Dendritic cell treated with granulocyte-macrophage colony-stimulating factor and Interleukin-4, amounts not matched to agents 40 ng/mL and 50 ng/mL, for 4 days (primary cell): Measurements from ENCODE around the gene RORB.

ENCODE experiments used
- H3K27ac Mint-ChIP-seq: one replicate; pipeline ENCODE4 v1.8.0; 2022; ENCODE audit warnings: mild to moderate bottlenecking, mixed read lengths
- H3K27me3 Mint-ChIP-seq: one replicate; pipeline ENCODE4 v1.8.0; 2022; ENCODE audit warnings: mild to moderate bottlenecking, mixed read lengths
- H3K36me3 Mint-ChIP-seq: one replicate; pipeline ENCODE4 v1.8.0; 2022; ENCODE audit warnings: low read depth, mixed read lengths
- H3K4me1 Mint-ChIP-seq: one replicate; pipeline ENCODE4 v1.8.0; 2022; ENCODE audit warnings: low read depth, mixed read lengths
- H3K4me3 Mint-ChIP-seq: one replicate; pipeline ENCODE4 v1.8.0; 2022; ENCODE audit warnings: mild to moderate bottlenecking, moderate library complexity, mixed read lengths
- H3K9me3 Mint-ChIP-seq: one replicate; pipeline ENCODE4 v1.8.0; 2022; ENCODE audit warnings: mixed read lengths
- intact Hi-C: fragments of 100-400 bp; cut with micrococcal nuclease; formaldehyde crosslinking; loops from one replicate; pipeline ENCODE4 v1.15.0; 2022

Gene RORB

GRCh38 chr9:74724317-74724716 lies 227.2 kb downstream of the RORB start:
- H3K36me3 Mint-ChIP-seq: no peaks in the 10 kb centered on the region
- no peak overlapping the region for H3K27ac Mint-ChIP-seq
- no peak overlapping the region for H3K4me3 Mint-ChIP-seq
- no peaks in the 10 kb centered on the region for H3K9me3 Mint-ChIP-seq
- intact Hi-C loops: no loop called here
- no peaks in the 10 kb centered on the region for H3K4me1 Mint-ChIP-seq
- no peaks in the 10 kb centered on the region for H3K27me3 Mint-ChIP-seq

- intact Hi-C loops: no loop called here
- H3K4me1 Mint-ChIP-seq: no peaks in the 10 kb centered on the region
- H3K27ac Mint-ChIP-seq: no peak overlapping the region
- H3K27me3 Mint-ChIP-seq: no peaks in the 10 kb centered on the region
- H3K9me3 Mint-ChIP-seq: no peaks in the 10 kb centered on the region
- no peak overlapping the region for H3K4me3 Mint-ChIP-seq
- H3K36me3 Mint-ChIP-seq: no peaks in the 10 kb centered on the region
Observed at GRCh38 chr9:74726581-74726980, 229.4 kb downstream of the RORB start.

GRCh38 chr9:74728176-74728575 lies 231.0 kb downstream of the RORB start:
- Mint-ChIP-seq H3K27ac (no peak overlapping the region), H3K36me3 (no peaks in the 10 kb centered on the region), H3K27me3 (no peaks in the 10 kb centered on the region), H3K4me3 (no peak overlapping the region), H3K4me1 (no peaks in the 10 kb centered on the region), H3K9me3 (no peaks in the 10 kb centered on the region)
- intact Hi-C loops: no loop called here

GRCh38 chr9:74729136-74729695 lies 232.1 kb downstream of the RORB start:
- Mint-ChIP-seq H3K27me3 (no peaks in the 10 kb centered on the region), H3K36me3 (no peaks in the 10 kb centered on the region), H3K9me3 (no peaks in the 10 kb centered on the region), H3K4me3 (no peak overlapping the region), H3K27ac (no peak overlapping the region), H3K4me1 (no peaks in the 10 kb centered on the region)
- intact Hi-C loops: no loop called here

- H3K9me3 Mint-ChIP-seq: no peaks in the 10 kb centered on the region
- intact Hi-C loops: no loop called here
- no peak overlapping the region for H3K4me3 Mint-ChIP-seq
- H3K27ac Mint-ChIP-seq: no peak overlapping the region
- no peaks in the 10 kb centered on the region for H3K36me3 Mint-ChIP-seq
- peaks cover 1% of the 10 kb centered on the region for H3K27me3 Mint-ChIP-seq
- no peaks in the 10 kb centered on the region for H3K4me1 Mint-ChIP-seq
Observed at GRCh38 chr9:74735761-74736160, 238.6 kb downstream of the RORB start.

GRCh38 chr9:74736646-74737045 lies 239.5 kb downstream of the RORB start:
- no peaks in the 10 kb centered on the region for H3K4me1 Mint-ChIP-seq
- no peaks in the 10 kb centered on the region for H3K36me3 Mint-ChIP-seq
- intact Hi-C loops: no loop called here
- H3K4me3 Mint-ChIP-seq: no peak overlapping the region
- H3K27me3 Mint-ChIP-seq: peaks cover 1% of the 10 kb centered on the region
- H3K27ac Mint-ChIP-seq: no peak overlapping the region
- H3K9me3 Mint-ChIP-seq: no peaks in the 10 kb centered on the region

- Mint-ChIP-seq H3K27ac (no peak overlapping the region), H3K36me3 (no peaks in the 10 kb centered on the region), H3K4me3 (no peak overlapping the region), H3K9me3 (no peaks in the 10 kb centered on the region), H3K4me1 (no peaks in the 10 kb centered on the region), H3K27me3 (peaks cover 4% of the 10 kb centered on the region)
- intact Hi-C loops: loop anchor here (5.0 kb wide), 1 partner anchor 1545 kb away; no protein-coding TSS in a partner anchor
Observed at GRCh38 chr9:74742191-74742790, 245.2 kb downstream of the RORB start.
